H1 (cell line): ENCODE data around the gene ANKS1B. TPM values are rescaled to one million over a fixed set of nuclear protein-coding genes. Genes with fewer than 3 reads are reported as not detected.

Source experiments
- CTCF ChIA-PET: fragments of 300-600 bp; sonication (Branson Sonifier 250); formaldehyde crosslinking; loops from one replicate; lab custom pipeline; 2021; ENCODE audit not compliant: partially characterized antibody; lab: Charles Lee
- POLR2A ChIA-PET: fragments of 300-600 bp; sonication (Branson Sonifier 250); formaldehyde crosslinking; loops from one replicate; lab custom pipeline; 2021; ENCODE audit warnings: inconsistent platforms; ENCODE audit not compliant: partially characterized antibody; lab: Charles Lee
- DNase-seq, 2 experiments: peaks; one replicate each; pipeline versions ENCODE4 v3.0.0 to v3.0.0-alpha.2; 2010 to 2022; ENCODE audit warnings: low spot score in 2 of 2, low read depth in 1 of 2, mixed read lengths in 1 of 2
- FAIRE-seq: peaks from 2 replicates; lab custom pipeline; 2011; peaks lifted over from hg19 to GRCh38; lab: Jason Lieb, UNC
- H2AFZ ChIP-seq: 2 replicates; pipeline ENCODE4 v1.8.1; 2012; ENCODE audit warnings: low read length, inconsistent platforms
- H2AK5ac ChIP-seq: 2 replicates; pipeline ENCODE4 v1.6.1; 2013; ENCODE audit warnings: low read depth, low read length
- H2BK120ac ChIP-seq: replicated peaks from 2 replicates; pipeline ENCODE3; 2013; ENCODE audit warnings: low read depth, low read length, inconsistent platforms
- H2BK12ac ChIP-seq: 2 replicates; pipeline ENCODE4 v1.6.1; 2013; ENCODE audit warnings: low read depth, low read length
- H2BK15ac ChIP-seq: 2 replicates; pipeline ENCODE4 v1.6.1; 2013; ENCODE audit warnings: low read length
- H2BK20ac ChIP-seq: 2 replicates; pipeline ENCODE4 v1.6.1; 2013; ENCODE audit warnings: low read length
- H2BK5ac ChIP-seq: 2 replicates; pipeline ENCODE4 v1.6.1; 2013; ENCODE audit warnings: low read depth, low read length
- H3K14ac ChIP-seq: 2 replicates; pipeline ENCODE4 v1.6.1; 2013; ENCODE audit warnings: inconsistent platforms; ENCODE audit not compliant: insufficient read length
- H3K18ac ChIP-seq: 2 replicates; pipeline ENCODE4 v1.6.1; 2013; ENCODE audit warnings: low read length; ENCODE audit errors: extremely low read depth
- H3K23ac ChIP-seq: 2 replicates; pipeline ENCODE4 v1.6.1; 2013; ENCODE audit warnings: inconsistent platforms; ENCODE audit not compliant: insufficient read length
- H3K23me2 ChIP-seq: 2 replicates; pipeline ENCODE4 v1.6.1; 2013; ENCODE audit warnings: low read depth, low read length
- H3K27ac ChIP-seq: 2 replicates; pipeline ENCODE4 v1.6.1; 2011; ENCODE audit warnings: low read depth, low read length, inconsistent platforms
- H3K27me3 ChIP-seq, 4 experiments: replicated peaks in 1 of 4; 1 replicate in 1 of 4; 2 replicates in 3 of 4; pipeline versions ENCODE4 v1.6.1 to v1.8.1; 2011 to 2013; ENCODE audit warnings: low read length in 3 of 4, mild to moderate bottlenecking in 3 of 4, inconsistent platforms in 2 of 4, mixed read lengths in 2 of 4, moderate library complexity in 1 of 4; ENCODE audit not compliant: control insufficient read depth in 3 of 4, insufficient read depth in 3 of 4; ENCODE audit errors: extremely low read depth in 1 of 4
- H3K36me3 ChIP-seq, 4 experiments: 2 replicates each; pipeline versions ENCODE4 v1.6.1 to v1.8.1; 2011 to 2013; ENCODE audit warnings: mild to moderate bottlenecking in 4 of 4, low read length in 3 of 4, moderate library complexity in 2 of 4, control low read depth in 1 of 4, inconsistent platforms in 1 of 4; ENCODE audit not compliant: insufficient read depth in 4 of 4, control insufficient read depth in 2 of 4
- H3K4ac ChIP-seq: replicated peaks from 2 replicates; pipeline ENCODE3; 2013; ENCODE audit warnings: low read length, low read depth, mixed read lengths, inconsistent platforms; ENCODE audit not compliant: insufficient read length
- H3K4me1 ChIP-seq, 4 experiments: replicated peaks in 1 of 4; 1 replicate in 1 of 4; 2 replicates in 3 of 4; pipeline versions ENCODE4 v1.6.1 to v1.8.1; 2011 to 2013; ENCODE audit warnings: low read length in 3 of 4, inconsistent platforms in 2 of 4, mixed read lengths in 1 of 4; ENCODE audit not compliant: insufficient read depth in 4 of 4, control insufficient read depth in 3 of 4
- H3K4me2 ChIP-seq, 2 experiments: 2 replicates each; pipeline versions ENCODE4 v1.6.1 to v1.8.1; 2011 to 2013; ENCODE audit warnings: low read depth in 2 of 2, low read length in 2 of 2, control low read depth in 1 of 2, inconsistent platforms in 1 of 2, mild to moderate bottlenecking in 1 of 2; ENCODE audit not compliant: insufficient read depth in 1 of 2
- H3K4me3 ChIP-seq, 4 experiments: fragments of 200-600, 300-600 bp in 1 of 4; sonication (generic), shearing (Covaris generic), sonication (Bioruptor Twin) in 1 of 4; 2 replicates each; pipeline versions ENCODE4 v1.5.1 to v1.8.1; 2011 to 2016; ENCODE audit warnings: low read length in 4 of 4, low read depth in 3 of 4, control low read depth in 2 of 4, inconsistent platforms in 2 of 4, mild to moderate bottlenecking in 2 of 4, mixed read lengths in 1 of 4, moderate library complexity in 1 of 4; ENCODE audit not compliant: insufficient read depth in 2 of 4; ENCODE audit errors: extremely low read depth in 1 of 4
- H3K56ac ChIP-seq: replicated peaks from 2 replicates; pipeline ENCODE3; 2013; ENCODE audit warnings: low read depth, mild to moderate bottlenecking, mixed read lengths, low read length, inconsistent platforms; ENCODE audit not compliant: insufficient read length
- H3K79me1 ChIP-seq: 2 replicates; pipeline ENCODE4 v1.6.1; 2013; ENCODE audit warnings: low read depth, low read length, control low read depth
- H3K79me2 ChIP-seq, 2 experiments: 2 replicates each; pipeline versions ENCODE4 v1.6.1 to v1.8.1; 2012 to 2013; ENCODE audit warnings: low read length in 2 of 2, mild to moderate bottlenecking in 2 of 2, inconsistent platforms in 1 of 2; ENCODE audit not compliant: insufficient read depth in 2 of 2, control insufficient read depth in 1 of 2
- H3K9ac ChIP-seq, 4 experiments: replicated peaks in 1 of 4; 1 replicate in 1 of 4; 2 replicates in 3 of 4; pipeline versions ENCODE4 v1.6.1 to v1.8.1; 2011 to 2013; ENCODE audit warnings: low read depth in 3 of 4, low read length in 3 of 4, control low read depth in 2 of 4, mild to moderate bottlenecking in 2 of 4, moderate library complexity in 2 of 4, inconsistent platforms in 1 of 4; ENCODE audit errors: extremely low read depth in 1 of 4
- H3K9me3 ChIP-seq, 2 experiments: 2 replicates each; pipeline versions ENCODE4 v1.6.1 to v1.8.1; 2012 to 2013; ENCODE audit warnings: mild to moderate bottlenecking in 2 of 2, moderate library complexity in 2 of 2, control low read depth in 1 of 2, inconsistent platforms in 1 of 2, low read depth in 1 of 2, low read length in 1 of 2, mixed read lengths in 1 of 2; ENCODE audit not compliant: insufficient read depth in 2 of 2
- H4K20me1 ChIP-seq, 2 experiments: replicated peaks in 1 of 2; 2 replicates each; pipeline versions ENCODE3 to v1.8.1; 2011 to 2013; ENCODE audit warnings: inconsistent platforms in 2 of 2, low read length in 2 of 2, mild to moderate bottlenecking in 1 of 2; ENCODE audit not compliant: insufficient read depth in 2 of 2, control insufficient read depth in 1 of 2
- H4K5ac ChIP-seq: 2 replicates; pipeline ENCODE4 v1.6.1; 2013; ENCODE audit warnings: low read length, low read depth, mixed read lengths, inconsistent platforms; ENCODE audit not compliant: insufficient read length
- H4K8ac ChIP-seq: 2 replicates; pipeline ENCODE4 v1.8.0; 2013; ENCODE audit warnings: mild to moderate bottlenecking, moderate library complexity, low read length, inconsistent platforms; ENCODE audit not compliant: insufficient read depth; ENCODE audit errors: extremely low read depth
- H4K91ac ChIP-seq: replicated peaks from 2 replicates; pipeline ENCODE3; 2013; ENCODE audit warnings: low read length, mixed read lengths, inconsistent platforms; ENCODE audit not compliant: insufficient read length
- CHD1 ChIP-seq: IDR thresholded peaks from 2 replicates; pipeline ENCODE4 v1.6.1; 2012; ENCODE audit warnings: low read depth, low read length, improper control_type of control experiment
- E2F6 ChIP-seq: IDR thresholded peaks from 2 replicates; pipeline ENCODE4 v1.6.1; 2012; ENCODE audit warnings: inconsistent platforms
- SAP30 ChIP-seq: fragments of 300-600 bp; sonication (generic); IDR thresholded peaks from 2 replicates; pipeline ENCODE4 v1.7.1; 2012; ENCODE audit warnings: low read length, moderate library complexity, mild to moderate bottlenecking, inconsistent platforms; ENCODE audit not compliant: insufficient read depth, insufficient replicate concordance
- SIX5 ChIP-seq: IDR thresholded peaks from 2 replicates; pipeline ENCODE4 v1.6.1; 2011; ENCODE audit warnings: mild to moderate bottlenecking, low read depth, low read length
- SP2 ChIP-seq: IDR thresholded peaks from 2 replicates; pipeline ENCODE4 v1.6.1; 2012; ENCODE audit warnings: mild to moderate bottlenecking, low read length, inconsistent platforms
- TAF7 ChIP-seq: optimal IDR thresholded peaks from 2 replicates; pipeline ENCODE3; 2011; ENCODE audit warnings: low read depth, mild to moderate bottlenecking, inconsistent platforms, low read length, moderate library complexity, borderline replicate concordance
- WGBS, 2 experiments: shearing (Covaris generic) in 1 of 2; methylation state at CpG; one replicate each; pipeline versions ENCODE4 v1.1.6 to v1.1.7; 2013 to 2015; ENCODE audit warnings: low lambda C conversion rate in 2 of 2, mixed read lengths in 2 of 2, inconsistent platforms in 1 of 2, low coverage in 1 of 2, missing lambda C conversion rate in 1 of 2; ENCODE audit not compliant: insufficient replicate concordance in 2 of 2, insufficient coverage in 1 of 2, insufficient read length in 1 of 2; ENCODE audit errors: extremely low coverage in 1 of 2, missing lambda C conversion rate in 1 of 2; 5-methylcytosine and 5-hydroxymethylcytosine counted together
- polyA plus RNA-seq, 7 experiments: library from polyadenylated mRNA; depleted of rRNA in 3 of 7; stranded (reverse) in 5 of 7; unstranded in 2 of 7; fragments of >200 nt in 5 of 7; fragments of 200-250 nt in 2 of 7; gene quantifications; 1 replicate in 5 of 7; 2 replicates in 1 of 7; 4 replicates in 1 of 7; pipeline versions ENCODE4 v1.2.1 to v1.2.3, GENCODE V29; 2011 to 2013; ENCODE audit warnings: missing spikeins in 2 of 7, mixed read lengths in 2 of 7
- total RNA-seq: library from RNA; stranded (reverse); fragmentation: NEBNext Ultra II Directional; extraction: Animal tissue kit (Norgen Biotek cat#: 25700); gene quantifications from 2 replicates; pipeline ENCODE4 v1.2.1, GENCODE V29; 2021
- TF ChIP-seq, protein P1 (sequence below): IDR thresholded peaks from 2 replicates; pipeline ENCODE4 v1.6.1; 2011; ENCODE audit warnings: low read length, improper control_type of control experiment

Gene ANKS1B
- total and polyA plus RNA-seq, 2 of the 8 experiments (the other 6 are each of a cell fraction or from before 2014, with no cell fraction given): 2.7 to 6.1 TPM

- Histone ChIP-seq H2BK120ac (no peak overlapping the region), H3K4me3 (no peak overlapping the region), H2BK12ac (no peak overlapping the region), H4K91ac (no peak overlapping the region), H3K79me2 (no peaks in the 10 kb centered on the region), H3K18ac (no peak overlapping the region), H2BK5ac (no peak overlapping the region), H3K4ac (no peak overlapping the region), H3K56ac (no peak overlapping the region), H3K9ac (no peak overlapping the region), H4K8ac (no peak overlapping the region), H3K23ac (no peak overlapping the region), H3K23me2 (no peaks in the 10 kb centered on the region), H3K27me3 (no peaks in the 10 kb centered on the region), H2BK20ac (no peak overlapping the region), H3K9me3 (no peaks in the 10 kb centered on the region), H3K36me3 (no peaks in the 10 kb centered on the region), H3K4me1 (peaks cover 2 to 6% (median 5%) of the 10 kb centered on the region in 4 experiments; a peak in 3 of 7 replicates), H2AFZ (no peak overlapping the region), H2AK5ac (no peak overlapping the region), H3K27ac (no peak overlapping the region), H3K4me2 (no peak overlapping the region), H3K14ac (no peak overlapping the region), H3K79me1 (no peaks in the 10 kb centered on the region), H4K5ac (no peak overlapping the region), H2BK15ac (no peak overlapping the region), H4K20me1 (no peaks in the 10 kb centered on the region)
- CTCF ChIA-PET: no interaction called here
- POLR2A ChIA-PET: no interaction called here
- 89% methylated on average over 2 of the region's 2 CpGs; no CpG with 5 or more reads in 1 of the 2 experiments for WGBS, 2 experiments
- FAIRE-seq (no peak), DNase-seq (no peak)
- TF ChIP-seq SP2 (no peak), E2F6 (no peak), CHD1 (no peak), TAF7 (no peak), SIX5 (no peak), SAP30 (no peak)
- TF ChIP-seq, protein P1, sequence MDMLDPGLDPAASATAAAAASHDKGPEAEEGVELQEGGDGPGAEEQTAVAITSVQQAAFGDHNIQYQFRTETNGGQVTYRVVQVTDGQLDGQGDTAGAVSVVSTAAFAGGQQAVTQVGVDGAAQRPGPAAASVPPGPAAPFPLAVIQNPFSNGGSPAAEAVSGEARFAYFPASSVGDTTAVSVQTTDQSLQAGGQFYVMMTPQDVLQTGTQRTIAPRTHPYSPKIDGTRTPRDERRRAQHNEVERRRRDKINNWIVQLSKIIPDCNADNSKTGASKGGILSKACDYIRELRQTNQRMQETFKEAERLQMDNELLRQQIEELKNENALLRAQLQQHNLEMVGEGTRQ: no peak
Observed at GRCh38 chr12:99152337-99152736, 832.4 kb downstream of the ANKS1B start.
